Stimulated activated CD8-positive, alpha-beta memory T cell treated with anti-CD3 and anti-CD28 coated beads, Interleukin-15, amount 100 ng/mL, for 24 hours (primary cell): ENCODE data around the gene NT5C3A.
"Not testable (repeated sequence)": the region's sequence is repeated elsewhere in the genome, so short reads cannot be mapped to it uniquely, and the experiment has no call there.

Source experiments
- DNase-seq: peaks from one replicate; pipeline ENCODE4 v3.0.0-alpha.2; 2020; ENCODE audit warnings: low read depth

NT5C3A gene

GRCh38 chr7:33062023-33062781 is at the start of gene NT5C3A:
TSS of gene NT5C3A (minus strand) at chr7:33062776. CDS start at chr7:33062705, 71 bp downstream.
- DNase-seq: peak; percentile 10

GRCh38 chr7:33111614-33112013 is 49.0 kb upstream of the NT5C3A start:
- DNase-seq: no peak

DNA sequence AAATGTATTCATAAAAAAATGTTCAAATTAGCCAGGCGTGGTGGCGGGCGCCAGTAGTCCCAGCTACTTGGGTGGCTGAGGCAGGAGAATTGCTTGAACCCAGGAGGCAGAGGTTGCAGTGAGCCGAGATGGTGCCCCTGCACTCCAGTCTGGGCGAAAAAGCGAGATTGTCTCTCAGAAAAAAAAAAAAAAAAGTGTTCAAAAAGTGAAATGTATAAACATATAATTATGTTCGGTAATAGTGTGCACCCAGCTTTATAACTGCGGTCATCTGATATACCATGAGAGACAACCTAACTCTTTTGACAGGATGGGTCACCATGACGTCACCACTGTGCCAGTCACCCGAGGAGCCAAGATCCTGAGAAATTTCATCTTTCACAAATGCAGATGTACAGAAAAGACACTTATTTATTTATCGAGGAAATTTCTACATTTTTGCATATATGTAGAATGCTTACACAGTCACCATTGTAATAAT is 47.2 kb upstream of the NT5C3A start:
- no peak for DNase-seq

- peak; percentile 55 for DNase-seq
Observed at GRCh38 chr7:33109005-33109757, 46.6 kb upstream of the NT5C3A start, which contains the start of gene RP9. TSS of gene RP9 (minus strand) at chr7:33109404. CDS start at chr7:33109372, 32 bp downstream.

- no peak for DNase-seq
Observed at GRCh38 chr7:33108554-33109004, 46.0 kb upstream of the NT5C3A start.

DNA sequence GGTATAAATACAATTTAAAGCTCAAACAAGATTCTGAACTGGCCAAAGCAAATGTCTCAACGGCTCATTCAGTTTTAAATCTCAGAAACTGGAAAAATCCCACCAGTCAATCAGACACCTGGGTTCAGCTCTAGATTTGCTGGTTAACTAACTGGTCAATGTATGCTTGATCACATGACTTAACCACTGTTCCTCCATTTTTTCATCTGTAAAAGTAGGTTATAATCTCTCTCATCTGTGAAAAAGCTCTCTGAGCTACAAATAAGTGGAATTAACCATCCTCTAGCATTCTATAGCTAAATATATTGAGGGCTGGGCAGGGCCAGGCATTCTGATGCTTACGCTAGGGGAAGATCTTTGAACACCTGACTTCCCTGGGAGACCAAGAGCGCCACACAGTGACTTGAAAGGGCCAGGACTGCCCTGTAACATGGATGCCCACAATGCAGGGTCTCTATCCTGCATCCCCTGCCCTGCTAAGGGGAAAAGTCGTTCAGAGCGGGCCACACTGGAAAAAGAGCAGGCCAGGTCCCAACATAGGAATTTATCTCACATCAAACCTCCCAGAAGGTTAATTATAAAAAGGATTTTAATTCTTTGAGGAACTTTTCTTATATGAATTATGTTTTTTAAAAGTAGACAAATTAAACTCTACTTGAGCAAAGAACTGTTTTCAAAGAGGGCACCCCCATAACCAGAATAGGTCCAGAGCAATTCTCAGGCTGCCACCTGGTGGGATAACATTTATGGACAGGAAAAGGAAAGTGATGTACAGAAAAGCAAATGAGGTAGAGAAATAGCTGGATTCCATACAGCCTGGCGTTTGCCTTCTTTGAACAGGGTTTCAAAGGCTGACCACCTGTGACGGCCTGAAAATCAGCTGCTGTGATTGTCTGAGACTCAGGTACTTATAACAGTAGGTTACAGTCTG is 44.8 kb upstream of the NT5C3A start:
- DNase-seq: no peak

DNA sequence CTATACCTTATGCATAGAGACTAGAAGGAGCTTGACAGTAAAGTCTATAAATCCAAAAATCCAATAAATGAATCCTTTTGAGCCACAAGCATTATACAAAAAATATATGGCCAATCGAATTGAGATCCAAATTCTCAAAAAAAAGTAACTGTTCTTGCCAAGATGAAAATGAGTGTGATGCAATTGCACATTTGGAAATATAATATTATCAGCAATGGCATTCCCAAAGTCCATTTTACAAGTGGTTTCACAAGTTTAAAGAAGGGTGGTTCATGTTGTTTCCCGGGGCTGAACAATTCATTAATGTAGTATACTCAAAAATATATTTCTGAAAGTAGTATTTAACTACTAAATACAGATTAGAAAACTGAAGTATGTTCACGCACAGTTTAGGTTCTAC is 39.3 kb upstream of the NT5C3A start:
- DNase-seq: no peak

DNA sequence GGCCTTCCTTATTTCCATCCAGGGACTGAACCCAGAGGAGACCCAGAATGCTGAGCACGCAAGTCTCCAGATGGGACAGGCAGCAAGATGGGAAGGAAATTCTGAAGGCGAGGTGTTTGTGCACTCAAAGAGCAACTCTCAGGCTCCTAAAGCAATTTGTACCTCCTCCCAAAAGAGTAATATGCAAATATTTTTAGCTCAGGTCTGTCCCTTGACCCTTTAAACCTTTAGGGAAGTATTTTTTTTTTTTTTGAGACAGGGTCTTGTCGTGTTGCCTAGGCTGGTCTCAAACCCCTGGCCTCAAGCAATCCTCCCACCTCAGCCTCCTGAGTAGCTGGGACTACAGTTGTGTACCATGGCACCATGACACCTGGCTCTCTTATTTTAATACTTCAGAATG is 38.2 kb upstream of the NT5C3A start:
- DNase-seq: no peak

GRCh38 chr7:33099154-33099940 is 36.8 kb upstream of the NT5C3A start:
- no peak for DNase-seq

DNA sequence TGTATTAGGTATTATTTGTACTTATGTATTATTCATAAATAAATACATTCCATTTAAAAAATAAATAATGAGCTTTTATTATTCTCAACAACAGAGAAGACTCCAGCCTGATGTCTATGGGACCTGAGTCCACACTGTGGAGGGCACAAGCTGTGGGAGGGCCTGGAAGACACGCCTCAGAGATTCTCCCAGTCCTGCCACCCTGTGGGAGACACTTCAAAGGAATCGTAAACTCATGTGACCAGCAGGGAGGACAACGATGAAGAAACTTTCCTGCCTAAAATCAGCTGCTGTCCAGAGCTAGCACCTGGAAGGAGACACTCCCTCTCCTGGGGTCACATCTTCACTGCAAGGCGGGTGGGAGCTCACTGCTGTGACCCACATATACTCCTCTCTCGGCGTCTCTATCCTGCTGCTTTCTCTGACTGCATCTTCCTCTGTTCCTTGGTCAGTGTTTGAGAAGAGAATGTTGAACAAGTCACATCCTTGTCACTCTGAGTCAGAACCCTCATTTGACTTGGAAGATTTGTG is 32.2 kb upstream of the NT5C3A start:
- not testable (repeated sequence) for DNase-seq

DNA sequence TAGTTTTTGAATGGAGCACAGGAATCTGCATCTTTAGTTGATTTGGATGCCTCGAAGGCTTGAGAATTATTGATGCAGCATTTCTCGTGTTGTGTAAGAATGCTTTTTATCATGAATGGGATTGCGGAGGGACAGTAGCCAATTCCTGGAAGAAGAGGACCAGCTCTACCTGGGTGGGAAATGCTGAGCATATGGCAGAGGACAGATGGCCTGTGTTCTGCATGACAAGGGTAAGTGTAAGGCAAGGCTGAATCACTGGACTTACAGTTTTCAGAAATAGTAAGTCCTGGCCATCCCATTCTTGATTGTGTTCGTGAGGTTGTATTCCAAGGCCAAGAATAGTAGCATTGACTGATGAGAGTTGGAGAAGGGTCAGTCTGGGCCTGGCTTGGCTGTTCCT is 30.7 kb upstream of the NT5C3A start:
- no peak for DNase-seq

DNA sequence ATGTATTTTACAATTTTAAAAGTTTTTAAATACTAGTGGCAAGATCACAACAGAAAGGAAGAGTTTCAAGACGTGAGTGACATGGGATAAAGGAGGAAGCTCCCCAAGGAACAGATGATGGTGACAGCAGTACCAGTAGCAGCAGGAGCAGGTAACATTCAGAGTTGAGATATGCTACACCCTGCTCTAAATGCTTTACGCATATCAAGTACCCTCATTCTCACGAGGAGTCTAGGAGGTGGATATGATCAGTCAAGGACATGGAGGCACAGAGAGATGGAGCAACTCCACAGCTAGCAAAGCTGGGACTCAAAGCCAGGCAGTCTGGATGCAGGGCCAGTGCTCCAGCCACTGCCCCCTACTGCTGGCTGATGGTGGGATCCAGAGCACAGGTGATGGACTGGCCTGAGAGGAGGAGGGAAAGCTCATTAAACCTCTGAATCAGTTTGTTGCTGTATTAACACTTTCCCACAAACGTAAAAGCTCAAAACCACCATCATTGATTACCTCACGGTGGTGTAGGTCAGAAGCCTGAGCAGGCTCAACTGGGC is 29.1 kb upstream of the NT5C3A start:
- no peak for DNase-seq

GRCh38 chr7:33091111-33091531 is 28.5 kb upstream of the NT5C3A start:
- no peak for DNase-seq

DNA sequence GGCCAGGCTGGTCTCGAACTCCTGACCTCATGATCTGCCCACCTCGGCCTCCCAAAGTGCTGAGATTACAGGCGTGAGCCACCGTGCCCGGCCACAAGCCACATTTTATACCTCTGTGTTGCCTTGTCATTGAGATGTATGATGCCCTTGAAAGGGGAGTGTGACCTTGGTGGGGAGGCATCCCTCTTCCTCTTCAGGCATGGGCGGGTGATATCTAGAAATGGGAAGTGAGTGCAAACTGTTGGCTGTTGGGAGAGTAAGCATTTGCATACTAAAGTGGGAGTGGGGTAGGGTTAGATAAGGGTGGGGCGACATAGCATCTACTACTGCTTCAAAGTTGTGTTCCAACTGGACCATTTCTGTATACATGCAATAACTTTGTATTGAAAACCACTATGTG is 26.6 kb upstream of the NT5C3A start:
- no peak for DNase-seq

DNA sequence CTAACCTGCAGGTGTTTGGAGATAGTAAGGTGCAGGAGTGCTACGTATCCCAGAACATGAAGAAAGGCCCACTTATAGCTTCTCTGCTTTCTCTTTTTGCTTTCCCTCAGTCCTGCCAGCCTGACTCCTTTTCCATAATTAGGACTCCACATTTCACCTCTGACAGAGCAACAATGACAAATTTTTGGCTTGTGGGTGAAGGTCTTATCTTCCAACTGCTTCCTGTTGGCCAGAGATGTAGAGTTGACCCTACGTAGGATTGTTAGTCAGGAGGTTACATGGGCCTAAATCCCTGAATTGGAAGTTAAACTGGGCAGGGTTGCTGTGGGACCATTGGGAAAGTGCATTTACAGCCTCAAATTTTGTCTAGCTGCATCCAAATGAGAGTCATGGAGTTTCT is 25.3 kb upstream of the NT5C3A start:
- no peak for DNase-seq

DNA sequence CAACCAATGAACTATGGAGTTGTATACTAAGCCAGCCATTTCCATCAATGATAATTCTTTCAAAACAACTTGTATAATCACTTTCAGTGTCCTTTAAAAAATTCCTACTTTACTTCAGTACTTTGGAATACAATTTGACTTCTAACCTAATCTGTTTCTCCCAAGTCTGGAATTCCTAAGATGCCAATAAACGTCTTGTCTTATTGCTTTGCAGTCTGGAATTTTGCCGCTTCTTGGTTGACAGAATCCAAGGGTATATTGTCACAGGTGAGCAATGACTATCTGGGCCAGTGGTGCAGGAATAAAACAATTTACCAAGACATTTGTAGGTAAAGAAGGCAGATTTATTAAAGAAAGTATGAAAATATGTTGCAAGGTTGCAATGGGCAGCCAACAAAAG is 24.8 kb upstream of the NT5C3A start:
- no peak for DNase-seq

DNA sequence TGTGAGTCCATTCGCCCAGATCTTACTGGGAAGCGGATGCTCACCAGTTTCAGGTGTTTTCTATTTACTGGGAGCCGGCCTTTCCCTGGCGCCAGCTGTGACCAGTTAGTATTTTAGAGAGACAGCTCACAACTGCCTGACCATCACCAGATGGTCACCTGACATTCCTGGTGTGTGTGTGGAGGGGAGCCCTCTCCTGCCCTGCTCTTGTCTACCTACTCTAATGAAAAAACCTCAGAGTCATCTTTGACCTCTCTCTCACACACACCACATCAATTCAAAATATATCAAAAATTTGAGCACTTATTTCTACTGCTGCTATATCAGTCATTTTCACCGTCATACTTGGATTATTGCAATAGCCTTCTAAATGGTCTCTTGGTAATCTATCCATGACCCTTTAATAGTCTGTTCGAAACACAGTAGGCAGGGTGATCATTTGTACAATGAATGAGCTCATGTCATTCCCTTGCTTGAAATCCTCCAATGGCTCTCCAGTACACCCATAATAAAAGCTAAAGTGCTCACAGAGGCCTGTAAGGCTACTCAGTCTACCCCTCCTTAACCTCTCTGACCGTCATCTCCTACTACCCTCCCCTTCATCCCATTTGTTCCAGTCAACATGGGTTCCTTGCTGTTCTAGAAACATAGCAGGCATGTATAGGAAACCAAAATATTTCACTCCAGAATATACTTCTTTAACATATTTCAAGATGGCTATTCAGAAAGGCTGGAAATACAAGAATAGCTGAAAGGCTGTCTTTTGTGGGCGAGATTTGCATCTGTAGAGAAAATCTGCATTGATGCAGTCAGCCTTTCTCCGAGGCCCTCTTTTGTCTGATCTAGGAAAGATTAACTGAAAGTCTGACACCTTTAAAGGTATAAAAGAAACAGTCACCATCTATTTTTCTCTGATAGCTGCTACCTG is 17.5 kb upstream of the NT5C3A start:
- DNase-seq: no peak

GRCh38 chr7:33079096-33079495 is 16.5 kb upstream of the NT5C3A start:
- DNase-seq: no peak

DNA sequence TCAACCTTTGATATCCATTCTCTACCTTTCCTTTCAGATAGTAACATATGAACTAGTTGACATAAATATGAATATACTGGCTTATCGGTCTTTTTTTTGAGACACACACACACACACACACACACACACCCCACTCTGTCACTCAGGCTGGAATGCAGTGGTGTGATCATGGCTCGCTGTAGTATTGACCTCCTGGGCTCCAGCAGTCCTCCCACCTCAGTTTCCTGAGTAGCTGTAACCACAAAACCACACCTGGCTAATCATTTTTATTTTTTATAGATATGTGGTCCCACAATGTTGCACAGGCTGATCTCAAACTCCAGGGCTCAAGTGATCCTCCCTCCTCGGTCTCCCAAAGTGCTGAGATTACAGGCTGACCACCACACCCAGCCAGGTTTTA is 14.2 kb upstream of the NT5C3A start:
- DNase-seq: no peak
